NCI-H1105 (cell line): ENCODE results near the gene SOCS7.
A peak's percentile ranks its signal among the peaks of the same experiment; 100 is the strongest.

ENCODE experiments used
- DNase-seq: peaks from one replicate; lab custom pipeline; 2025; lab: John Stamatoyannopoulos, UW

Gene SOCS7

DNA sequence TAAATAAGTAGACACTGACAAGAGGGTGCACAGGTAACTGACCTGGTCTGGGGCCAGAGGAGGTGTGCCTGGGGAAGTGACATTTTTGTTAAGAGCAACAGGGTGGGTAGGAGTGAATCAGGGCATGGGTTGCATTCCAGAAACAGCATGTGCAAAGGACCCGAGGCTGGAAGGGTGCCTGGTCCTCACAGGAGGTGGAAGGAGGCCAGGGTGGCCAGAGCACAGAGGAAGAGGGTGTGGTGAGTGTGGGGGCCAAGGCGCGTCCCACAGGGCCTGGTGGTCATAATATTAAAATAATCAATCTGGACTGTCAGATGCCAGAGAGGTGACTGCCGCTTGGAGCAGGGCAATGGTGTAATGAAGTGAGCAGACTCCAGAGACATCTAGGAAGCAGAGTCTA is 90.9 kb downstream of the SOCS7 start:
- no peak for DNase-seq

GRCh38 chr17:38443356-38444031 is 91.8 kb downstream of the SOCS7 start:
- no peak for DNase-seq

GRCh38 chr17:38444151-38444550 is 92.5 kb downstream of the SOCS7 start:
- DNase-seq = peak; percentile 67

GRCh38 chr17:38447502-38448085 is 96.0 kb downstream of the SOCS7 start:
- DNase-seq = no peak

- DNase-seq = no peak
Observed at GRCh38 chr17:38448208-38448771, 96.6 kb downstream of the SOCS7 start.

- no peak for DNase-seq
Observed at GRCh38 chr17:38449364-38449763, 97.7 kb downstream of the SOCS7 start.

GRCh38 chr17:38450557-38451029 is 98.9 kb downstream of the SOCS7 start:
- no peak for DNase-seq

GRCh38 chr17:38451030-38451839 is 99.6 kb downstream of the SOCS7 start:
- DNase-seq = no peak

- no peak for DNase-seq
Observed at GRCh38 chr17:38451840-38452529, 100.3 kb downstream of the SOCS7 start.

DNA sequence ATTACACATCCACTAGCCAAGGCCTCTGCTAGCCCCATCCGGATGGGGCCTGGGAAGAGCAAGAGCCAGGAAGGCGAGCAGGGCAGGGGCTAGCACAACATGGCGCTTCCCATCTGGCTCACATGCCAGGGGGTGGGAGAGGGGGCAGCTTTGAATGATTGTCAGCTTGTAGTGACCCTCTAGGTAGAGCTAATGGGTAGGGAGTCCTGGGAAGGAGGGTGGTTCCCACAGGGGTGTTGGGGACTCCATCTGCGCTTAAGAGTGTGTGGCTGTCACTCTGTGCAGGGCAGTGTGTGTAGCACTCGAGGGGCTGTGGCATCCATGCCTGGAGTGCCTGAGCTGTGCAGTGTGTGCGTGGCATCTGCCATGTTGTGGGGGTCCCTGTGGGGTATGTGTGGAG is 101.1 kb downstream of the SOCS7 start:
- DNase-seq = no peak

GRCh38 chr17:38453951-38454421 is 102.3 kb downstream of the SOCS7 start:
- DNase-seq = peak; percentile 16

GRCh38 chr17:38454532-38454931 is 102.9 kb downstream of the SOCS7 start:
- DNase-seq = no peak
